ENCODE results near the gene AUTS2.
A peak's percentile ranks its signal among the peaks of the same experiment; 100 is the strongest.

Gene AUTS2

GRCh38 chr7:70380421-70381015 lies 782.2 kb downstream of the AUTS2 start:
- TF ChIP-seq, protein P1, sequence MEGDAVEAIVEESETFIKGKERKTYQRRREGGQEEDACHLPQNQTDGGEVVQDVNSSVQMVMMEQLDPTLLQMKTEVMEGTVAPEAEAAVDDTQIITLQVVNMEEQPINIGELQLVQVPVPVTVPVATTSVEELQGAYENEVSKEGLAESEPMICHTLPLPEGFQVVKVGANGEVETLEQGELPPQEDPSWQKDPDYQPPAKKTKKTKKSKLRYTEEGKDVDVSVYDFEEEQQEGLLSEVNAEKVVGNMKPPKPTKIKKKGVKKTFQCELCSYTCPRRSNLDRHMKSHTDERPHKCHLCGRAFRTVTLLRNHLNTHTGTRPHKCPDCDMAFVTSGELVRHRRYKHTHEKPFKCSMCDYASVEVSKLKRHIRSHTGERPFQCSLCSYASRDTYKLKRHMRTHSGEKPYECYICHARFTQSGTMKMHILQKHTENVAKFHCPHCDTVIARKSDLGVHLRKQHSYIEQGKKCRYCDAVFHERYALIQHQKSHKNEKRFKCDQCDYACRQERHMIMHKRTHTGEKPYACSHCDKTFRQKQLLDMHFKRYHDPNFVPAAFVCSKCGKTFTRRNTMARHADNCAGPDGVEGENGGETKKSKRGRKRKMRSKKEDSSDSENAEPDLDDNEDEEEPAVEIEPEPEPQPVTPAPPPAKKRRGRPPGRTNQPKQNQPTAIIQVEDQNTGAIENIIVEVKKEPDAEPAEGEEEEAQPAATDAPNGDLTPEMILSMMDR (IDR thresholded peaks at IDR 0.05; ENCODE audit: low read depth, low read length): no peak
- no peak for DNase-seq (ENCODE audit: low read depth in 2 of 2)
- no peak overlapping the region for H3K4me3 ChIP-seq (replicated peaks in 1 of 2; ENCODE audit: low read depth in 2 of 2, low read length in 2 of 2)

GRCh38 chr7:70383066-70383782 lies 784.9 kb downstream of the AUTS2 start:
- TF ChIP-seq, protein P1 (IDR thresholded peaks at IDR 0.05; ENCODE audit: low read depth, low read length): no peak
- no peak for DNase-seq (ENCODE audit: low read depth in 2 of 2)
- H3K4me3 ChIP-seq (replicated peaks in 1 of 2; ENCODE audit: low read depth in 2 of 2, low read length in 2 of 2): no peak overlapping the region

GRCh38 chr7:70384024-70384423 lies 785.7 kb downstream of the AUTS2 start:
- TF ChIP-seq, protein P1 (IDR thresholded peaks at IDR 0.05; ENCODE audit: low read depth, low read length): no peak
- DNase-seq (ENCODE audit: low read depth in 2 of 2): no peak
- no peak overlapping the region for H3K4me3 ChIP-seq (replicated peaks in 1 of 2; ENCODE audit: low read depth in 2 of 2, low read length in 2 of 2)

GRCh38 chr7:70384891-70385290 lies 786.6 kb downstream of the AUTS2 start:
- peak in 1 of 2 donors; percentile 7 for DNase-seq (ENCODE audit: low read depth in 2 of 2)
- TF ChIP-seq, protein P1 (IDR thresholded peaks at IDR 0.05; ENCODE audit: low read depth, low read length): no peak
- H3K4me3 ChIP-seq (replicated peaks in 1 of 2; ENCODE audit: low read depth in 2 of 2, low read length in 2 of 2): no peak overlapping the region

GRCh38 chr7:70387217-70387616 lies 788.9 kb downstream of the AUTS2 start:
- TF ChIP-seq, protein P1 (IDR thresholded peaks at IDR 0.05; ENCODE audit: low read depth, low read length): no peak
- peak in 1 of 2 donors; percentile 7 for DNase-seq (ENCODE audit: low read depth in 2 of 2)
- H3K4me3 ChIP-seq (replicated peaks in 1 of 2; ENCODE audit: low read depth in 2 of 2, low read length in 2 of 2): no peak overlapping the region

DNA sequence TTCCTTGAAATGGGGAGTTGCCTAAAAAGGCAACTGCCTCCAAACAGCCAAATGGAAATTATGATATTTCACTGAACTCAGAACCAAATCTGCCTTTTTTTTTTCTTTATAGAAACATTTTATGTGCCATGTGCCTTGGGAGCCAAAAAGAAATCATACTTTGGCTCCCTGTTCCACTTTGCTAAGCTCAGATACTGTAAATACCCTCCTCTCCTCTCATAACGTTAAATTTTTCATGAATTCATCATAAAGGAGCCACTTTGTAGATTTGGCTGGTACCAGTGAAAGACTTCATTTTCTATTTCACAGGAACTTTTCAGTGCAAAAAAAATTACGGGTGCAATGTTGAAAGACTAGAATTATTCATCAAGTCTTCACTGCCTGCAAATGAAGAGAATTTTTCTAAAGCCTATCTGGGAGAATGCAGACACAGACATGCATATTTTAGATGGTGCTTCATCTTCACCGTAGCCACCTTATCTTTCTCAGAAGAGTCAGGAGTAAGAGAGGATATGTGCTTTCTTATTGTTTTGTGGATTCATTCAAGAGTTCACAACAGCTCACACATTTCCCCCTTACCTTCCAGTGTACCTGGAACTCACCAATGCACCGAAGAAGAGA lies 791.4 kb downstream of the AUTS2 start:
- H3K4me3 ChIP-seq (replicated peaks in 1 of 2; ENCODE audit: low read depth in 2 of 2, low read length in 2 of 2): no peak overlapping the region
- DNase-seq (ENCODE audit: low read depth in 2 of 2): no peak
- TF ChIP-seq, protein P1 (IDR thresholded peaks at IDR 0.05; ENCODE audit: low read depth, low read length): no peak
